Adrenal gland (tissue), 12 donors: ENCODE results near the gene TEKT1. TPM values are rescaled to one million over a fixed set of nuclear protein-coding genes. Genes with fewer than 3 reads are reported as not detected.
"Not testable (repeated sequence)": the region's sequence is repeated elsewhere in the genome, so short reads cannot be mapped to it uniquely, and the experiment has no call there.

Experiments used
- DNase-seq, 7 donors: peaks; one replicate each; pipeline ENCODE4 v3.0.0-alpha.2; 2019 to 2020
- H3K27ac ChIP-seq, 5 donors: fragments of 200-600 bp; sonication (generic) in 4 of 5; 1 replicate in 3 of 5; 2 replicates in 2 of 5; pipeline versions ENCODE4 v1.5.1 to v1.8.0; 2016 to 2020; ENCODE audit warnings: mild to moderate bottlenecking in 1 of 5
- H3K27me3 ChIP-seq: fragments of 200-600 bp; 2 replicates; pipeline ENCODE4 v1.8.0; 2021
- H3K36me3 ChIP-seq, 2 donors: fragments of 200-600 bp; replicated peaks in 1 of 2; 1 replicate in 1 of 2; 2 replicates in 1 of 2; pipeline versions ENCODE4 v1.5.1 to v1.8.0; 2018 to 2022
- H3K4me1 ChIP-seq, 2 donors: fragments of 200-600 bp; replicated peaks in 1 of 2; 1 replicate in 1 of 2; 2 replicates in 1 of 2; pipeline versions ENCODE4 v1.5.1 to v1.8.0; 2018 to 2021
- H3K4me3 ChIP-seq, 4 donors: fragments of 200-600 bp; sonication (generic) in 3 of 4; one replicate each; pipeline ENCODE4 v1.5.1; 2016 to 2018
- H3K9me3 ChIP-seq, 3 donors: fragments of 200-600 bp; sonication (generic) in 1 of 3; replicated peaks in 1 of 3; 1 replicate in 2 of 3; 2 replicates in 1 of 3; pipeline versions ENCODE4 v1.5.1 to v1.8.0; 2016 to 2021
- CTCF ChIP-seq, 6 experiments: fragments of 450-650 bp in 4 of 6; fragments of 200-600 bp in 2 of 6; sonication (generic) in 1 of 6; IDR thresholded peaks; 1 replicate in 5 of 6; 2 replicates in 1 of 6; pipeline versions ENCODE4 v1.5.1 to v1.8.0; 2016 to 2021; ENCODE audit warnings: antibody characterized with exemption in 6 of 6, mild to moderate bottlenecking in 2 of 6, moderate library complexity in 1 of 6
- POLR2A ChIP-seq, 2 donors: fragments of 450-650 bp; IDR thresholded peaks; one replicate each; pipeline ENCODE4 v1.6.1; 2017; ENCODE audit warnings: antibody characterized with exemption in 2 of 2, mild to moderate bottlenecking in 2 of 2, moderate library complexity in 1 of 2
- WGBS, 4 donors: extraction: QIAGEN DNeasy Blood & Tissue Kit in 2 of 4; methylation state at CpG; one replicate each; pipeline versions ENCODE4 v1.1.5 to v1.1.7; 2013 to 2017; 5-methylcytosine and 5-hydroxymethylcytosine counted together
- intact Hi-C, 2 donors: fragments of 100-400 bp; cut with DNase I; formaldehyde crosslinking; loops; one replicate each; pipeline versions ENCODE4 v1.14.1 to v1.15.0; 2022 to 2023
- polyA plus RNA-seq, 3 donors: library from polyadenylated mRNA; stranded (reverse); fragments of 200-250 nt in 2 of 3; fragments of 350-450 nt in 1 of 3; fragmentation: Illumina TruSeq in 1 of 3; extraction: RNeasy Lipid Tissue Mini Kit (QIAGEN cat#74804) in 1 of 3; gene quantifications; one replicate each; pipeline ENCODE4 v1.2.3, GENCODE V29; 2013 to 2014
- total RNA-seq, 9 donors: library from RNA; depleted of rRNA in 4 of 9; stranded (reverse); fragments of >200 nt in 4 of 9; fragments of 120-200 nt in 1 of 9; fragmentation: NEBNext Ultra II Directional in 1 of 9; extraction: Animal tissue kit (Norgen Biotek cat#: 25700) in 1 of 9; gene quantifications; one replicate each; pipeline versions ENCODE4 v1.1.0 to v1.2.4, GENCODE V29; 2013 to 2023
- donor health status: healthy with polysubstance abuse.
- donor health status: Bipolar disorder and iron deficiency.
- donor health status: DM: yes; HTN: yes; CAD: no.
- donor health status: DM: no; HTN: no; CAD: no.
- donor health status: DM: no; HTN: no; CAD: no.
- donor health status: DM: yes; HTN: yes; CAD: no.

Gene TEKT1
- total and polyA plus RNA-seq, 12 donors: 0.06 to 0.55 (median 0.16) TPM; not detected in 8

DNA sequence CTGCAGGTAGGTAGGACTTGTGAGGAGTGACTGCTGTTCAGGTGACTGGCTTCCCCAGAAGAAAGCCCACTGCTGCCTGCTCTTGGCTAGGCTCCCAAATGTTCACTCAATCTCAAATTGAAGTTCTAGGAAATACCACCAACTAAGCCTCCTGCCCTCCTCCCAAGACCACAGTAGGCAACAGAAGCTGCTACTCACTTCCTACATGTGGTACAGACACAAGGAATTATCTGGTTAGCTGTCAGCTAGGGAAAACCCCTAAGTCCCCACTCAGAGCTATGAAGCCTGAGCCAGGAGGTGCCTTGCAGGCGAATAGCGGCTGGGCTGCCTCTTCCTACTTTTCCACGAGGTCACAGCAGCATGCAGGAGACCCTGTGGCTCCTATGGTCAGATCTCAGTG, 50.6 kb downstream of the TEKT1 start:
- Histone ChIP-seq H3K9me3 (no peaks in the 10 kb centered on the region), H3K36me3 (no peaks in the 10 kb centered on the region), H3K27ac (no peak overlapping the region), H3K27me3 (no peaks in the 10 kb centered on the region), H3K4me1 (no peaks in the 10 kb centered on the region), H3K4me3 (no peak overlapping the region)
- TF ChIP-seq CTCF (IDR thresholded peaks at IDR 0.05) (no peak), POLR2A (IDR thresholded peaks at IDR 0.05) (no peak)
- 34 to 64% (median 62%) methylated on average over 3 of the region's 3 CpGs; no CpG with 5 or more reads in 1 of the 4 donors for WGBS, 4 donors
- no peak for DNase-seq
- intact Hi-C loops: no loop called here

- Histone ChIP-seq H3K4me3 (no peak overlapping the region), H3K9me3 (no peaks in the 10 kb centered on the region), H3K27ac (no peak overlapping the region), H3K4me1 (no peaks in the 10 kb centered on the region), H3K36me3 (no peaks in the 10 kb centered on the region), H3K27me3 (no peaks in the 10 kb centered on the region)
- no peak for DNase-seq
- TF ChIP-seq POLR2A (IDR thresholded peaks at IDR 0.05): no peak
- TF ChIP-seq CTCF (IDR thresholded peaks at IDR 0.05): no peak
- 71 to 83% (median 76%) methylated on average over 6 to 8 of the region's 8 CpGs for WGBS, 4 donors
- intact Hi-C loops: no loop called here
Measured at GRCh38 chr17:6780001-6780400, 51.5 kb downstream of the TEKT1 start.

DNA sequence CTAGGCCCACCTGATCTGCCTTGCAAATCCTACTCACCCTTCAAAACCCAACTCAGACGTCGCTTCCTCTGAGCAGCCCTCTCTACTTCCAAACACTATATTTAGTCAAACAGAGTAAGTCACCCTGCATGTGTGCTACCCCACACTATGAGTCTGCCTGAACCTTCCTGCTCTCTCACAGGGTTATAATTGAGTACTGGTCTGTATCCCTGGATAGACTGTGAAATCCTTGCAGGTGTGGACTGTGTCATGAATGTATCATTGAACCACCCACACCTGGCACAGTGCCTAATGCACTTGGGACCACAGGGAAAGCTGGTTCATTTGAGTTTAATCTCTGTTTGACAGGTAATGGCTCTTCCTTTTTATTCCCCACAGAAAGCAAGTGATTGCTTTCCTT, 52.1 kb downstream of the TEKT1 start:
- H3K4me3 ChIP-seq: no peak overlapping the region
- no peaks in the 10 kb centered on the region for H3K36me3 ChIP-seq
- H3K27ac ChIP-seq: no peak overlapping the region
- intact Hi-C loops: loop anchor here in 1 of 2 donors (10.0 kb wide), 1 partner anchor 115 kb away; no protein-coding TSS in a partner anchor
- H3K9me3 ChIP-seq: no peaks in the 10 kb centered on the region
- no peaks in the 10 kb centered on the region for H3K4me1 ChIP-seq
- no peaks in the 10 kb centered on the region for H3K27me3 ChIP-seq
- WGBS, 4 donors: 54 to 63% (median 59%) methylated on average over 2 of the region's 2 CpGs
- TF ChIP-seq POLR2A (IDR thresholded peaks at IDR 0.05) (no peak), CTCF (IDR thresholded peaks at IDR 0.05) (no peak)
- DNase-seq: no peak

DNA sequence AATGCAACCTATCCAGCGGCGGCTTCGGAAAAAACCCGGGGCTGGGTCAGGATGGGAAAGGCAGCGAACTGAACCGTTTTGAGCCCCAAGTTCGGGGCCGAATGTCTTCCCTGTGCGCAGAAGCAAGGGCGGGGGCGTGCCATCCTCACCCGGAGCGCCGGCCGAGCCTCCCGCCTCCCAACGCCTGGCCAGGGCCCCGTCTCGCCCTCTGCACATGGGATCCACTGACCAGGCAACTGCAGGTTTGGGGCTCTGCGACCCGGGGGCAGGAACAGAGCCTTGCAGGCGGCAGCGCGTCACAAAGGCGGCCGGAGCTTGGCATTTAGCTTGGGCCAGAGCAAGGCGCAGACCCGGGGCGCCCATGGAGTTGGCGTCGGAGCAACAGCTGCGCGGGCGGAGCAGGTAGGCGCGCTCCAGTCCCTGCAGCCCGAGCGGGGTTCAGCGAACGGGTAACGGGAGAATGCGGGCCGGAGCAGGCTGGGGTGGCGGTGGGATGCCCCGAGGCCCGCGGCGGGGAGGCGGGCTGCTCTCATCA, 55.6 kb downstream of the TEKT1 start, which contains the start of gene FBXO39:
TSS of gene FBXO39 (plus strand) at position 345 of the 535 bp plus-strand sequence. CDS start 3,654 bp downstream, outside the sequence.
- Histone ChIP-seq H3K4me3 (no peak within 1 kb of the TSS), H3K27ac (no peak within 1 kb of the TSS), H3K9me3 (peaks cover 0 to 4% (median 0%) of the 10 kb centered on the region in 3 donors), H3K4me1 (no peaks in the 10 kb centered on the region), H3K36me3 (peaks cover 0 to 22% of the 10 kb centered on the region in 2 donors), H3K27me3 (no peaks in the 10 kb centered on the region)
- TF ChIP-seq POLR2A (IDR thresholded peaks at IDR 0.05): no peak
- TF ChIP-seq CTCF (IDR thresholded peaks at IDR 0.05): no peak
- intact Hi-C loops: loop anchor here in 1 of 2 donors (10.0 kb wide), 1 partner anchor 111 kb away; no protein-coding TSS in a partner anchor
- DNase-seq: no peak
- WGBS, 4 donors: 0 to 6% (median 4%) methylated on average over 8 to 49 of the region's 49 CpGs

DNA sequence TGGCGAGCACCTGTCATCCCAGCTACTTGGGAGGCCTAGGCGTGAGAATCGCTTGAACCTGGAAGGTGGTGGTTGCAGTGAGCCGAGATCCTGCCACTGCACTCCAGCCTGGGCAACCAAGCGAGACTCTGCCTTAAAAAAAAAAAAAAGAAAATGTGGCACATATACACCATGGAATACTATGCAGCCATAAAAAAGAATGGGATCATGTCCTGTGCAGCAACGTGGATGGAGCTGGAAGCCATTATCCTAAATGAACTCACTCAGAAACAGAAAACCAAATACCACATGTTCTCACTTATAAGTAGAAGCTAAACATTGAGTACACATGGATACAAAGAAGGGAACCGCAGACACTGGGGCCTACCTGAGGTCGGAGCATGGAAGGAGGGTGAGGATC, 56.6 kb downstream of the TEKT1 start:
- not testable (repeated sequence) for H3K4me3 ChIP-seq, H3K27me3 ChIP-seq, H3K9me3 ChIP-seq, H3K27ac ChIP-seq, H3K4me1 ChIP-seq, DNase-seq
- peaks cover 0 to 32% of the 10 kb centered on the region in 2 donors for H3K36me3 ChIP-seq
- intact Hi-C loops: loop anchor here in 1 of 2 donors (10.0 kb wide), 1 partner anchor 110 kb away; no protein-coding TSS in a partner anchor
- WGBS, 4 donors: 92 to 97% (median 95%) methylated on average over 8 of the region's 8 CpGs
